Measurements from ENCODE around the gene CCDC194. TPM values are rescaled to one million over a fixed set of nuclear protein-coding genes. Genes with fewer than 3 reads are reported as not detected.

Gene CCDC194
- total RNA-seq (2016; rRNA removed; fragmentation: Illumina TruSeq; extraction: Trizol) (0.13 TPM in 1 of 2 replicates, not detected in the other), polyA plus RNA-seq (2011; rRNA removed) (0.21 and 0.35 TPM in 2 replicates), polyA minus RNA-seq (2011; rRNA and poly(A)+ RNA removed; ENCODE audit: low replicate concordance) (3.3 TPM in 1 of 2 replicates, not detected in the other), Bru-seq, nascent RNA (percentile 47 among the genes with signal in this experiment), BruChase-seq, experiment 1, labeled RNA remaining after a 6-hour chase (percentile 43 among the genes with signal in this experiment), BruChase-seq, experiment 2, labeled RNA remaining after a 2-hour chase (percentile 46 among the genes with signal in this experiment)
- not detected in 2 replicates for total RNA-seq (2016; cell fraction: cytosol; rRNA removed; fragmentation: Illumina TruSeq; extraction: Trizol; ENCODE audit: low read depth)
- 0.22 TPM in 1 of 2 replicates, not detected in the other for total RNA-seq (2016; cell fraction: insoluble cytoplasmic fraction; rRNA removed; fragmentation: Illumina TruSeq; extraction: Trizol)
- not detected in 2 replicates for total RNA-seq (2016; cell fraction: membrane; rRNA removed; fragmentation: Illumina TruSeq; extraction: Trizol)
- total RNA-seq (2016; cell fraction: nucleus; rRNA removed; fragmentation: Illumina TruSeq; extraction: Trizol): 0.50 TPM in 1 of 2 replicates, not detected in the other
- polyA plus RNA-seq (2011; cell fraction: cytosol; rRNA removed): 0.08 TPM in 1 of 2 replicates, not detected in the other
- 1.5 and 2.7 TPM in 2 replicates for polyA plus RNA-seq (2011; cell fraction: nucleus; rRNA removed)
- 0.60 and 0.69 TPM in 2 replicates for polyA plus RNA-seq (2012)
- polyA plus RNA-seq (2016; cell fraction: cytosol; fragmentation: Illumina TruSeq; extraction: Trizol; ENCODE audit: low read depth): not detected in 2 replicates
- polyA plus RNA-seq (2016; cell fraction: insoluble cytoplasmic fraction; fragmentation: Illumina TruSeq; extraction: Trizol; ENCODE audit: low read depth): not detected in 2 replicates
- not detected in 2 replicates for polyA plus RNA-seq (2016; cell fraction: membrane; fragmentation: Illumina TruSeq; extraction: Trizol; ENCODE audit: low read depth)
- polyA plus RNA-seq (2016; cell fraction: nucleus; fragmentation: Illumina TruSeq; extraction: Trizol; ENCODE audit: insufficient read depth, low read depth): 0.62 and 1.2 TPM in 2 replicates
- not detected in 2 replicates for polyA minus RNA-seq (2011; cell fraction: cytosol; rRNA and poly(A)+ RNA removed)
- 1.9 and 3.0 TPM in 2 replicates for polyA minus RNA-seq (2011; cell fraction: nucleus; rRNA and poly(A)+ RNA removed)
- long read RNA-seq, experiment 1: 0 reads
- long read RNA-seq, experiment 2: 0 reads

DNA sequence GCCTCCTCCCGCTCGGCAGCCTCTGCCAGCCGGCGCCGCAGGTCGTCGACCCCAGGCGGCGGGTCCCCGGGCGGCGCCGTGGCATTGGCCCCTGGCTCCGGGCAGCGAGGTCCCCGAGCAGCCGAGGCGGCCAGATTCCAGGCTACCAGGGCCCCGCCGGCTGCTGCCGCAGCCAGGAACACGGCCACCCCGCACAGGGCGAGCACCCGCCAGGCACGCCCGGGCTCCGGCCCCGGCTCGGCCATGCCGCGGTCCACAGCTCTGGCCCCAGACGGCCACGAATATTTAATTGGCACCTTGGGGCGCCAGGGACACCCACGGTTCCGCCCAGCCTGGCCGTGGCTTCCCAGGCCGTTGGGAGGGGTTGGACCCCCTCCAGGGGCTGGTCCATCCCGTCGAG lies at the start of gene CCDC194:
Gene CCDC194, minus strand, starts transcription at position 283 of the 400 bp plus-strand sequence. Its CDS starts 38 bp downstream, at position 245.
- Histone ChIP-seq H3K9me3 (ENCODE audit: low read length) (peaks cover 9% of the 10 kb centered on the region), H3K4me1 (ENCODE audit: insufficient read depth, low read length) (peaks cover 8% of the 10 kb centered on the region), H3K4me2 (ENCODE audit: low read depth, low read length) (no peak within 1 kb of the TSS), H3K4me3 (replicated peaks in 1 of 3; ENCODE audit: insufficient read depth in 1 of 3, low read depth in 2 of 3, low read length in 3 of 3) (no peak within 1 kb of the TSS), H3K9ac (ENCODE audit: insufficient read depth, low read depth, low read length) (no peak within 1 kb of the TSS), H3K36me3 (replicated peaks in 1 of 2; ENCODE audit: control insufficient read depth in 1 of 2, insufficient read depth in 2 of 2, low read length in 2 of 2) (no peaks in the 10 kb centered on the region), H3K79me2 (ENCODE audit: insufficient read depth, low read length) (no peaks in the 10 kb centered on the region), H2AFZ (ENCODE audit: low read length) (no peak within 1 kb of the TSS), H3K27ac (ENCODE audit: extremely low read length, insufficient read depth, low read length) (no peak within 1 kb of the TSS), H3K27me3 (ENCODE audit: control insufficient read depth in 1 of 2, insufficient read depth in 2 of 2, low read length in 2 of 2) (peaks cover 0 to 1% of the 10 kb centered on the region in 2 experiments; a peak in 1 of 5 replicates), H4K20me1 (ENCODE audit: insufficient read depth, low read length) (no peaks in the 10 kb centered on the region)
- TF ChIP-seq STAT5B (CRISPR knock-in tag; IDR thresholded peaks at IDR 0.05) (no peak), MZF1 (CRISPR knock-in tag; IDR thresholded peaks at IDR 0.05; ENCODE audit: borderline replicate concordance) (no peak), RBFOX2 (IDR thresholded peaks at IDR 0.05; ENCODE audit: low read depth, low read length) (peak; percentile 45), AGO2 (optimal IDR thresholded peaks at IDR 0.05; ENCODE audit: low read depth, low read length) (peak; percentile 87)
- BruUV-seq (replicated peaks): no TSS peak
- DNase-seq (ENCODE audit: low spot score) (no peak), FAIRE-seq (no peak), ATAC-seq (no peak)
- POLR2A ChIA-PET: no interaction called here
- 85% methylated on average over 22 of the region's 41 CpGs for WGBS (ENCODE audit: low lambda C conversion rate)
- intact Hi-C loops (cut with micrococcal nuclease; ENCODE audit: unreplicated experiment): no loop called here
- CTCF ChIA-PET (ENCODE audit: low intra/inter-chr PET ratio, low total read pairs): no interaction called here
- in situ Hi-C loops (cut with HindIII; ENCODE audit: extremely low pct_ligation_motif_present, low pct_unique_long_range_greater_than_20kb): no loop called here
